Pancreas (tissue), 10 donors: ENCODE measurements around the gene PLEKHA8. TPM values are rescaled to one million over a fixed set of nuclear protein-coding genes. Genes with fewer than 3 reads are reported as not detected.

Experiments
- ATAC-seq, 4 donors: fragments of 200-7000 bp; cut with Tn5 transposase; one replicate each; pipeline versions ENCODE4 v1.8.0 to v1.9.1; 2020; ENCODE audit warnings: mild to moderate bottlenecking in 4 of 4, moderate library complexity in 4 of 4
- DNase-seq, 6 donors: peaks; one replicate each; pipeline ENCODE4 v3.0.0-alpha.2; 2020
- FAIRE-seq: peaks from 2 replicates; lab custom pipeline; 2012; peaks lifted over from hg19 to GRCh38; lab: Jason Lieb, UNC
- H3K27ac ChIP-seq, 4 donors: fragments of 200-600 bp; sonication (generic); 1 replicate in 3 of 4; 2 replicates in 1 of 4; pipeline versions ENCODE4 v1.5.0 to v1.8.0; 2020
- H3K27me3 ChIP-seq, 4 donors: fragments of 200-600 bp; one replicate each; pipeline ENCODE4 v1.8.0; 2021
- H3K36me3 ChIP-seq, 3 donors: fragments of 200-600 bp; sonication (generic) in 1 of 3; one replicate each; pipeline versions ENCODE4 v1.5.0 to v1.8.0; 2020 to 2021
- H3K4me1 ChIP-seq, 3 donors: fragments of 200-600 bp; one replicate each; pipeline ENCODE4 v1.8.0; 2021
- H3K4me3 ChIP-seq, 4 donors: fragments of 200-600 bp; sonication (generic) in 2 of 4; one replicate each; pipeline versions ENCODE4 v1.5.0 to v1.8.0; 2020 to 2021
- H3K9me3 ChIP-seq, 4 donors: fragments of 200-600 bp; one replicate each; pipeline ENCODE4 v1.8.0; 2021
- WGBS, 2 donors: extraction: QIAGEN DNeasy Blood & Tissue Kit; methylation state at CpG; one replicate each; pipeline ENCODE4 v1.1.7; 2013; 5-methylcytosine and 5-hydroxymethylcytosine counted together
- intact Hi-C, 3 donors: fragments of 100-400 bp; cut with DNase I; formaldehyde crosslinking; loops; one replicate each; pipeline versions ENCODE4 v1.11.1 to v1.14.2; 2022
- polyA plus RNA-seq, 2 donors: library from polyadenylated mRNA; stranded (reverse); fragments of 200-250 nt; gene quantifications; one replicate each; pipeline ENCODE4 v1.2.3, GENCODE V29; 2013
- total RNA-seq, 6 donors: library from RNA; stranded (reverse); fragmentation: NEBNext Ultra II Directional in 4 of 6; extraction: Animal tissue kit (Norgen Biotek cat#: 25700) in 4 of 6; gene quantifications; one replicate each; pipeline versions ENCODE4 v1.2.1 to v1.2.4, GENCODE V29; 2021 to 2023
- TF ChIP-seq, protein P1 (sequence below), 4 donors: fragments of 200-600 bp; sonication (generic) in 3 of 4; IDR thresholded peaks; one replicate each; pipeline versions ENCODE4 v1.5.0 to v1.8.0; 2021; ENCODE audit warnings: antibody characterized with exemption in 4 of 4
- donor health status: healthy with polysubstance abuse.
- donor health status: DM: no; HTN: no; CAD: no; lungs with moderate emphysema.
- donor health status: DM: no; HTN: no; CAD: no.
- donor health status: control.
- donor health status: control.
- donor health status: Bipolar disorder and iron deficiency.
- donor health status: DM: yes; HTN: yes; CAD: no.
- donor health status: DM: no; HTN: no; CAD: no.
- donor health status: DM: no; HTN: no; CAD: no.
- donor health status: DM: yes; HTN: yes; CAD: no.

PLEKHA8 gene
- total and polyA plus RNA-seq, 8 donors: 1.7 to 9.7 (median 4.3) TPM

DNA sequence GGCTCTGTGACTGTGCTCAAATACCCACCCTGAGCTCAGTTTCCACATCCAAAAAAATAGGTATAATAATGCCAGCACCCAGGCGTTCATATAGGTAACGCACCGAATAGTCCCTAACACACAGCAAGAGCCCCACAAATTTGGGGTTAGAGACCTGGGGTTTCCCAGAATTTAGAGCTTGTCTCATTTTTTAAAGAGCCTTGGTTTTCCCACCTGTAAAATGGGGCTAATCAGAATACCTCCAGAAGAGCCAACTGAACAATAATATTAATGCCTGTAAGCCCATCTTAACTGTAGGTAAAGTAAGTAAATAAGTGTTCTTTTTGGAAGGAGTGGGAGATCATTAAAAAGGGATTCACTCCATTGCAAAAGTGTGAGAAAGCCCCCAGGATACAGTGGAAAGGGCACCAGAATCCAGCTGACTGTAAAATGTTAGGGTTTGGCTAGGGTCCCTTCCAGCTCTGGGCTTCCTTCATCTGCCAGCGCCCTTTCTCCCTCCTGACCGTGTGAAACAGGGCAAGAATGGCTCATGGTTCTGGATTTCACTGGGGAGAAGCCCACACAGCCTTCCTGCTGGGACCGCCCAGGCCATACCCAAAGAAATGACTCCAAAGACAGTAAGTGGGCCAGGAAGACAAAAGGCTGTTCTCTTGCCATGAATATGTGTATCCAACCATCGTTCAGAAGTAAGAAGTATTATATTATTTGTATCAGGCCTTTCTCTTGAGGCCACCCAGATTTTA lies 108.7 kb downstream of the PLEKHA8 start:
- Histone ChIP-seq H3K27ac (no peak overlapping the region), H3K9me3 (no peaks in the 10 kb centered on the region), H3K4me1 (peaks cover 0 to 4% (median 0%) of the 10 kb centered on the region in 3 donors), H3K27me3 (no peaks in the 10 kb centered on the region), H3K36me3 (no peaks in the 10 kb centered on the region), H3K4me3 (peak overlapping the region in 1 of 4 donors; percentile 89)
- DNase-seq (no peak), FAIRE-seq (no peak), ATAC-seq (no peak)
- intact Hi-C loops: no loop called here
- TF ChIP-seq, protein P1, sequence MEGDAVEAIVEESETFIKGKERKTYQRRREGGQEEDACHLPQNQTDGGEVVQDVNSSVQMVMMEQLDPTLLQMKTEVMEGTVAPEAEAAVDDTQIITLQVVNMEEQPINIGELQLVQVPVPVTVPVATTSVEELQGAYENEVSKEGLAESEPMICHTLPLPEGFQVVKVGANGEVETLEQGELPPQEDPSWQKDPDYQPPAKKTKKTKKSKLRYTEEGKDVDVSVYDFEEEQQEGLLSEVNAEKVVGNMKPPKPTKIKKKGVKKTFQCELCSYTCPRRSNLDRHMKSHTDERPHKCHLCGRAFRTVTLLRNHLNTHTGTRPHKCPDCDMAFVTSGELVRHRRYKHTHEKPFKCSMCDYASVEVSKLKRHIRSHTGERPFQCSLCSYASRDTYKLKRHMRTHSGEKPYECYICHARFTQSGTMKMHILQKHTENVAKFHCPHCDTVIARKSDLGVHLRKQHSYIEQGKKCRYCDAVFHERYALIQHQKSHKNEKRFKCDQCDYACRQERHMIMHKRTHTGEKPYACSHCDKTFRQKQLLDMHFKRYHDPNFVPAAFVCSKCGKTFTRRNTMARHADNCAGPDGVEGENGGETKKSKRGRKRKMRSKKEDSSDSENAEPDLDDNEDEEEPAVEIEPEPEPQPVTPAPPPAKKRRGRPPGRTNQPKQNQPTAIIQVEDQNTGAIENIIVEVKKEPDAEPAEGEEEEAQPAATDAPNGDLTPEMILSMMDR (IDR thresholded peaks at IDR 0.05): no peak
- WGBS, 2 donors: 88 to 90% methylated on average over 7 of the region's 7 CpGs

DNA sequence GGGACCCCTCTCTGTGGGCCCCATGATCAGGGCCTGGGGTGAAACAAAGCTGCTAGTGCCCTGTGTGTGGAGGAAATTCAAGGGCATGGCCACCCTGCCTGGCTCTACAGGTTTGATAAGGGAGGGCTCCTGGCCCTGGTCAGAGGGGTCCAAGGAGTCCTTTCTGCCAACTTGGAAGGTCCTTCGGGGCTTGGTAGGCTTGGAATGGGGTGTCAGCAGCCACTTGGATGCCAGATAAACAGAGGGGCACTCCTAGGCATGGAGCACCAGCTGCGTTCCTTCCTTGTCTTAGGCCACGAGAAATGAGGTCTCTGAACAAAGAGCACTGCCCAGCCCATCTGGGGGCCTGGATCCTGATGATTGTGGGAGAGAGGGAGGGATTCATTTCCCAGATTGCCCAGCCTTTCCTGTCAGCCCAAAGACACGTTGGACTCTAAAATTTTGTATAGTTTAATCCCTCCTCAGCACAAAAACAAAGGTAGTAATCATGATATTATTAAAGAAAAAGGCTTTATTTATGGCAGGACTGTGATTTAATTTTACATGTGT lies 111.7 kb downstream of the PLEKHA8 start:
- DNase-seq: no peak
- no peaks in the 10 kb centered on the region for H3K27me3 ChIP-seq
- TF ChIP-seq, protein P1 (IDR thresholded peaks at IDR 0.05): no peak
- FAIRE-seq: no peak
- intact Hi-C loops: no loop called here
- peaks cover 0 to 4% (median 0%) of the 10 kb centered on the region in 3 donors for H3K4me1 ChIP-seq
- no peaks in the 10 kb centered on the region for H3K36me3 ChIP-seq
- ATAC-seq: no peak
- no peak overlapping the region for H3K4me3 ChIP-seq
- no peaks in the 10 kb centered on the region for H3K9me3 ChIP-seq
- no peak overlapping the region for H3K27ac ChIP-seq
- WGBS, 2 donors: 79 to 81% methylated on average over 4 of the region's 4 CpGs

DNA sequence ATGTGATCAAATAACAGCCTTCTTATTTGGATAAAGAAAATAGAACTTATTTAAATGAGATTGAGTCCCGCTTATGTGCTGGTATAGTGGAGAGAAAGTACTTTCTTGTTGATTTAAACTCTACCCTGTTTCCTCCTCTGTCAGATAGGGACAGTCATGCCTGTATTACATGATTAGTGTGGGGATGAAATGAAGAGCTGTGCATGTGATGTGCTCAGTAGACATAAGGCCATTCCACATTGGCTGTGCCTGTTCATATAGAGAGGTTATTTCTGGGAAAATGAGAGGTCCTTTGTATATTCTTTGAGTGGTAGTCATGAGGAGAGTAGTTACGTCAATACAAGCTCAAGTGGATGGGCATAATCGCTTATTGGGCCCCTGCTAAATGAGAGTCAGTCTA lies 112.2 kb downstream of the PLEKHA8 start:
- TF ChIP-seq, protein P1 (IDR thresholded peaks at IDR 0.05): no peak
- no peaks in the 10 kb centered on the region for H3K9me3 ChIP-seq
- ATAC-seq (no peak), FAIRE-seq (no peak), DNase-seq (no peak)
- peaks cover 0 to 4% (median 0%) of the 10 kb centered on the region in 3 donors for H3K4me1 ChIP-seq
- no peak overlapping the region for H3K27ac ChIP-seq
- no peaks in the 10 kb centered on the region for H3K36me3 ChIP-seq
- 96% methylated on average over 3 of the region's 3 CpGs for WGBS, 2 donors
- no peaks in the 10 kb centered on the region for H3K27me3 ChIP-seq
- intact Hi-C loops: no loop called here
- no peak overlapping the region for H3K4me3 ChIP-seq

DNA sequence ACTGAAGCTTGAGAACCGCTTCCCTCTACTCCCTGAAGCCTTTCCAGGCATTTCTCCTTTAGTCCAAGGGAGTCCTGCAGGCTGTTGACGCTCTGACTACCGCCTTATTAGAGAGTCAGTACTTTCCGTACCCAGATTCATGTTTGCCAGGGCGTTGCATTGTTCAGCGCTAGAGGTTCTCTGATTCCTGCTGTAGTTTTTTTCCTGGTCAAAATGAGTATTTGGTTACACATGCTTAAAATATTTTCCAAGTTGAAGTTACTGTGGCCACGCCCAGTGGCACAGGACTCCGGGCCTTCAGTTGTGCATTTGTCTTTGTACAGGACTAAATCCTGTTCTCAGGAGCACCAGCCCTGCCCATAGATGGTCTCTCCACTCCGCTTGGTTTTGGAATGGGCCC lies 114.5 kb downstream of the PLEKHA8 start:
- ATAC-seq (peak; percentile 63 to 81 (median 74)), FAIRE-seq (no peak), DNase-seq (peak in 1 of 6 donors; percentile 43)
- Histone ChIP-seq H3K27me3 (no peaks in the 10 kb centered on the region), H3K4me3 (no peak overlapping the region), H3K36me3 (no peaks in the 10 kb centered on the region), H3K27ac (peak overlapping the region in 3 of 4 donors; percentile 22 to 38 (median 33)), H3K4me1 (no peaks in the 10 kb centered on the region), H3K9me3 (no peaks in the 10 kb centered on the region)
- TF ChIP-seq, protein P1 (IDR thresholded peaks at IDR 0.05): no peak
- intact Hi-C loops: no loop called here
- 63 to 64% methylated on average over 9 of the region's 9 CpGs for WGBS, 2 donors

DNA sequence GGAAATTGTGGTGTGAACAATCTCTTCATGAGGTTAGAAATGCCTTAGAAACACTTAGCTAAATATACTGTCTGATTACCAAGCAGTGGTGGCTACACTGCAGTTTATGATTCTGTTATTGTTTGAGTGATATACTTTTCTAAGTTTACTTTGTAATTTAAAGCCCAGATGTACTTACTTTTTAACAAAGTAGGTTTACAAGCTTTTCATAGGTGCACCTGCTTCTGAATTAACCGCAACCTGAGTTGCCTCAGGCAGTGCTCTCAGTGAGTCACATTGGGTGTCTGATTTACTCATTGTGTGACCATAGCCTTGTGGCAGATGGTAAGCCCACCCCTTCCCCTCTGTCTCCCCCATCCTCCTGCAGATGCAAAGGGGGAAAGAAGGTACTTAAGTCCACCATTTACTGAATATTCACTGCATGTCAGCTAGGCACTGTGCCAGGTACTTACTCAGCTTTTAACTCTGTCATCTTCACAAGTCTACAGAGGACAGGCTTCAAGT lies 115.6 kb downstream of the PLEKHA8 start:
- no peak overlapping the region for H3K27ac ChIP-seq
- DNase-seq: no peak
- ATAC-seq: no peak
- intact Hi-C loops: no loop called here
- H3K9me3 ChIP-seq: no peaks in the 10 kb centered on the region
- FAIRE-seq: no peak
- H3K36me3 ChIP-seq: no peaks in the 10 kb centered on the region
- peaks cover 0 to 3% (median 0%) of the 10 kb centered on the region in 3 donors for H3K4me1 ChIP-seq
- 92 to 100% methylated on average over 1 of the region's 1 CpG for WGBS, 2 donors
- no peaks in the 10 kb centered on the region for H3K27me3 ChIP-seq
- TF ChIP-seq, protein P1 (IDR thresholded peaks at IDR 0.05): no peak
- H3K4me3 ChIP-seq: no peak overlapping the region
